CD14-positive monocyte (primary cell): Measurements from ENCODE around the gene TEAD2. TPM values are rescaled to one million over a fixed set of nuclear protein-coding genes. Genes with fewer than 3 reads are reported as not detected.
A peak's percentile ranks its signal among the peaks of the same experiment; 100 is the strongest.
"Not testable (repeated sequence)": the region's sequence is repeated elsewhere in the genome, so short reads cannot be mapped to it uniquely, and the experiment has no call there.

Experiments
- DNase-seq, 3 donors: peaks; one replicate each; pipeline ENCODE4 v3.0.0-alpha.2; 2011 to 2022
- H2AFZ ChIP-seq: 2 replicates; pipeline ENCODE4 v1.6.0; 2012; ENCODE audit warnings: mild to moderate bottlenecking, low read depth, low read length, inconsistent platforms; ENCODE audit not compliant: insufficient read depth, poor library complexity, severe bottlenecking
- H3K27ac ChIP-seq, 2 donors: 1 replicate in 1 of 2; 2 replicates in 1 of 2; pipeline ENCODE4 v1.5.1; 2012 to 2013; ENCODE audit warnings: low read length in 2 of 2, control low read depth in 1 of 2, inconsistent platforms in 1 of 2, low read depth in 1 of 2, mild to moderate bottlenecking in 1 of 2
- H3K27me3 ChIP-seq, 2 donors: one replicate each; pipeline versions ENCODE4 v1.6.0 to v1.6.1; 2011 to 2013; ENCODE audit warnings: low read length in 2 of 2; ENCODE audit not compliant: control insufficient read depth in 2 of 2, insufficient read depth in 2 of 2
- H3K36me3 ChIP-seq, 2 donors: replicated peaks in 1 of 2; 1 replicate in 1 of 2; 2 replicates in 1 of 2; pipeline versions ENCODE4 v1.5.1 to v1.6.1; 2012 to 2013; ENCODE audit warnings: low read length in 2 of 2, control low read depth in 1 of 2, inconsistent platforms in 1 of 2, mild to moderate bottlenecking in 1 of 2; ENCODE audit not compliant: insufficient read depth in 2 of 2, control insufficient read depth in 1 of 2
- H3K4me1 ChIP-seq, 2 donors: 1 replicate in 1 of 2; 2 replicates in 1 of 2; pipeline versions ENCODE4 v1.5.1 to v1.6.1; 2012 to 2013; ENCODE audit warnings: low read length in 2 of 2, control low read depth in 1 of 2, inconsistent platforms in 1 of 2, mild to moderate bottlenecking in 1 of 2, moderate library complexity in 1 of 2; ENCODE audit not compliant: insufficient read depth in 2 of 2, control insufficient read depth in 1 of 2
- H3K4me2 ChIP-seq: replicated peaks from 2 replicates; pipeline ENCODE3; 2012; ENCODE audit warnings: low read length, moderate library complexity, mild to moderate bottlenecking; ENCODE audit not compliant: poor library complexity, severe bottlenecking; ENCODE audit errors: extremely low read depth
- H3K4me3 ChIP-seq, 3 experiments: fragments of 200-600 bp in 1 of 3; sonication (generic) in 1 of 3; replicated peaks in 1 of 3; 1 replicate in 2 of 3; 2 replicates in 1 of 3; pipeline ENCODE4 v1.5.1; 2011 to 2013; ENCODE audit warnings: low read length in 3 of 3, mild to moderate bottlenecking in 3 of 3, control low read depth in 2 of 3, low read depth in 2 of 3, inconsistent platforms in 1 of 3, moderate library complexity in 1 of 3
- H3K79me2 ChIP-seq: 2 replicates; pipeline ENCODE4 v1.6.0; 2012; ENCODE audit warnings: mild to moderate bottlenecking, control low read depth, inconsistent platforms, low read length, moderate library complexity; ENCODE audit not compliant: insufficient read depth
- H3K9ac ChIP-seq: 2 replicates; pipeline ENCODE4 v1.6.0; 2017; ENCODE audit warnings: low read length, mild to moderate bottlenecking; ENCODE audit not compliant: insufficient read depth, poor library complexity, severe bottlenecking
- H3K9me3 ChIP-seq, 2 donors: replicated peaks in 1 of 2; 1 replicate in 1 of 2; 2 replicates in 1 of 2; pipeline versions ENCODE4 v1.5.1 to v1.6.1; 2012 to 2013; ENCODE audit warnings: low read length in 2 of 2, control low read depth in 1 of 2; ENCODE audit not compliant: control insufficient read depth in 1 of 2, insufficient read depth in 1 of 2
- H4K20me1 ChIP-seq: 2 replicates; pipeline ENCODE4 v1.6.0; 2012; ENCODE audit warnings: mild to moderate bottlenecking, low read length, control low read depth, moderate library complexity; ENCODE audit not compliant: insufficient read depth
- H3K27ac Mint-ChIP-seq, 7 donors: one replicate each; pipeline ENCODE4 v1.8.0; 2020; ENCODE audit warnings: mild to moderate bottlenecking in 7 of 7, mixed read lengths in 7 of 7, moderate library complexity in 6 of 7, inconsistent platforms in 2 of 7
- H3K27me3 Mint-ChIP-seq, 3 donors: one replicate each; pipeline ENCODE4 v1.8.0; 2021 to 2022; ENCODE audit warnings: low read depth in 3 of 3, mild to moderate bottlenecking in 3 of 3, mixed read lengths in 3 of 3, moderate library complexity in 3 of 3, inconsistent platforms in 1 of 3
- H3K36me3 Mint-ChIP-seq, 2 donors: one replicate each; pipeline ENCODE4 v1.8.0; 2020; ENCODE audit warnings: mixed read lengths in 2 of 2, inconsistent platforms in 1 of 2, mild to moderate bottlenecking in 1 of 2
- H3K4me1 Mint-ChIP-seq: one replicate; pipeline ENCODE4 v1.8.0; 2020; ENCODE audit warnings: mild to moderate bottlenecking, mixed read lengths
- H3K4me3 Mint-ChIP-seq, 2 donors: one replicate each; pipeline ENCODE4 v1.8.0; 2020; ENCODE audit warnings: mild to moderate bottlenecking in 2 of 2, mixed read lengths in 2 of 2, moderate library complexity in 1 of 2
- H3K9me3 Mint-ChIP-seq, 7 donors: one replicate each; pipeline ENCODE4 v1.8.0; 2020 to 2022; ENCODE audit warnings: mixed read lengths in 7 of 7, mild to moderate bottlenecking in 6 of 7, moderate library complexity in 6 of 7, inconsistent platforms in 2 of 7
- CTCF ChIP-seq: fragments of 200-600 bp; IDR thresholded peaks from one replicate; pipeline ENCODE4 v1.8.0; 2022; ENCODE audit warnings: antibody characterized with exemption, mild to moderate bottlenecking
- WGBS: methylation state at CpG from one replicate; pipeline ENCODE4 v1.1.5; 2013; ENCODE audit warnings: missing lambda C conversion rate; ENCODE audit not compliant: insufficient coverage; 5-methylcytosine and 5-hydroxymethylcytosine counted together
- intact Hi-C, 2 donors: fragments of 100-400 bp; cut with micrococcal nuclease; formaldehyde crosslinking; loops; one replicate each; pipeline versions ENCODE4 v1.15.0 to v1.15.1; 2023
- polyA plus RNA-seq, 3 donors: library from polyadenylated mRNA; depleted of rRNA in 1 of 3; unstranded in 2 of 3; stranded (reverse) in 1 of 3; fragments of 300-500 nt in 2 of 3; fragments of >200 nt in 1 of 3; fragmentation: Illumina TruSeq in 2 of 3; gene quantifications; 1 replicate in 2 of 3; 2 replicates in 1 of 3; pipeline ENCODE4 v1.2.3, GENCODE V29; 2012 to 2021

The TEAD2 gene
- polyA plus RNA-seq, 3 donors, result not detected

DNA sequence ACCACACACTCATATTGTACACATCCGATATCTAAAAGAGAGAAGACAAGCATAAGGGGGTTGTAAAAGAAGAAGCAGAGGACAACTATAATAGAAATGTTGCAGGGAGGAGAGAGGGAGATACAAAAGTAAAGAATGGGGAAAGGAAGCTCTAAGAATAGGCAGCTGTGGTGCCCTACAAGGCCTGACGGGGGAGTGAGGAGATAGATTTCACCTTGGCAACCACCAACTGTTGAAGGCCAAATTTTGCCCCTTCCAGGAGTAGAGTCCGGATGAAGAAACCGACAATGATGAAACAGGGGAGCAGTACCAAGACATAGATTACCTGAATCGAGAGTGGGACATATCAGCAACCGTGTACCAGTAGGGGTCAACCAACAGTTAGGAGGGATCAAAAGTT is 53.1 kb downstream of the TEAD2 start:
- Mint-ChIP-seq H3K27ac (peak overlapping the region in 1 of 7 donors; percentile 47), H3K4me3 (no peak overlapping the region), H3K9me3 (no peaks in the 10 kb centered on the region), H3K36me3 (peaks cover 5 to 7% of the 10 kb centered on the region in 2 donors), H3K27me3 (peaks cover 0 to 3% (median 3%) of the 10 kb centered on the region in 3 donors), H3K4me1 (peaks cover 19% of the 10 kb centered on the region)
- TF ChIP-seq CTCF, result no peak
- Histone ChIP-seq H3K4me2 (no peak overlapping the region), H2AFZ (no peak overlapping the region), H3K27ac (no peak overlapping the region), H3K9me3 (no peaks in the 10 kb centered on the region), H3K4me3 (no peak overlapping the region), H3K9ac (no peak overlapping the region), H3K36me3 (no peaks in the 10 kb centered on the region), H3K79me2 (no peaks in the 10 kb centered on the region), H3K27me3 (no peaks in the 10 kb centered on the region), H3K4me1 (no peaks in the 10 kb centered on the region), H4K20me1 (no peaks in the 10 kb centered on the region)
- DNase-seq, result no peak
- 97% methylated on average over 4 of the region's 6 CpGs for WGBS
- intact Hi-C loops, result no loop called here

- H3K4me3 Mint-ChIP-seq, H3K9ac ChIP-seq, H3K4me1 ChIP-seq, H3K27ac Mint-ChIP-seq, H3K4me3 ChIP-seq, intact Hi-C loops, H3K9me3 ChIP-seq, H3K4me2 ChIP-seq, H3K27ac ChIP-seq, H3K79me2 ChIP-seq, H4K20me1 ChIP-seq, H3K36me3 ChIP-seq, H3K36me3 Mint-ChIP-seq, DNase-seq, H2AFZ ChIP-seq, H3K9me3 Mint-ChIP-seq, H3K27me3 Mint-ChIP-seq, H3K27me3 ChIP-seq: not testable (repeated sequence)
- H3K4me1 Mint-ChIP-seq, result peaks cover 19% of the 10 kb centered on the region
- WGBS, result no CpG with 5 or more reads among the region's 7 CpGs
These were observed 55.5 kb downstream of the TEAD2 start for GRCh38 chr19:49306734-49307133.
